ENCODE results near the gene ARL8B.

DNA sequence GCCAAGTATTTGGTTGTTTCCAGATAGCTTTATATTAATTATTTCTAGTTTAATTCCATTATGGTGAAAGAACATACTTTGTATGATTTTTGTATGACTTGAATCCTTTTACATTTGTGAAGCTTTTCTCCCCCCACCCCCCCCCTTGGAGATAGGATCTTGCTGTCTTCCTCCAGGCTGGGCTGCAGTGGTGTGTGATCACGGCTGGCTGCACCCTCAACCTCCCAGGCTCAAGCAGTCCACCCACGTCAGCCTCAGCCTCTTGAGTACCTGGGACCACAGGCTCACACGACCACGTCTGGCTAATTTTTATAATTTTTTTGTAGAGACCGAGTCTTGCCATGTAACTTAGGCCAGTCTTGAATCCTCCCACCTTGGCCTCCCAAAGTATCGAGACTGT is 29.5 kb downstream of the ARL8B start:
- TF ChIP-seq, protein P1, sequence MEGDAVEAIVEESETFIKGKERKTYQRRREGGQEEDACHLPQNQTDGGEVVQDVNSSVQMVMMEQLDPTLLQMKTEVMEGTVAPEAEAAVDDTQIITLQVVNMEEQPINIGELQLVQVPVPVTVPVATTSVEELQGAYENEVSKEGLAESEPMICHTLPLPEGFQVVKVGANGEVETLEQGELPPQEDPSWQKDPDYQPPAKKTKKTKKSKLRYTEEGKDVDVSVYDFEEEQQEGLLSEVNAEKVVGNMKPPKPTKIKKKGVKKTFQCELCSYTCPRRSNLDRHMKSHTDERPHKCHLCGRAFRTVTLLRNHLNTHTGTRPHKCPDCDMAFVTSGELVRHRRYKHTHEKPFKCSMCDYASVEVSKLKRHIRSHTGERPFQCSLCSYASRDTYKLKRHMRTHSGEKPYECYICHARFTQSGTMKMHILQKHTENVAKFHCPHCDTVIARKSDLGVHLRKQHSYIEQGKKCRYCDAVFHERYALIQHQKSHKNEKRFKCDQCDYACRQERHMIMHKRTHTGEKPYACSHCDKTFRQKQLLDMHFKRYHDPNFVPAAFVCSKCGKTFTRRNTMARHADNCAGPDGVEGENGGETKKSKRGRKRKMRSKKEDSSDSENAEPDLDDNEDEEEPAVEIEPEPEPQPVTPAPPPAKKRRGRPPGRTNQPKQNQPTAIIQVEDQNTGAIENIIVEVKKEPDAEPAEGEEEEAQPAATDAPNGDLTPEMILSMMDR (IDR thresholded peaks at IDR 0.05): no peak
- TF ChIP-seq POLR2A (IDR thresholded peaks at IDR 0.05): no peak

Measured in ovary (tissue), 3 donors.